NCI-H524 (cell line): ENCODE data around the gene MYOZ1.
"Not testable (repeated sequence)": the region's sequence is repeated elsewhere in the genome, so short reads cannot be mapped to it uniquely, and the experiment has no call there.

Experiments
- DNase-seq, 2 experiments: peaks; one replicate each; lab custom pipeline; 2025; lab: John Stamatoyannopoulos, UW

MYOZ1 gene

GRCh38 chr10:73647211-73647874, 6.1 kb upstream of the MYOZ1 start:
- peak; percentile 45 to 77 for DNase-seq

GRCh38 chr10:73646598-73647041, 5.3 kb upstream of the MYOZ1 start:
- DNase-seq, result no peak

DNA sequence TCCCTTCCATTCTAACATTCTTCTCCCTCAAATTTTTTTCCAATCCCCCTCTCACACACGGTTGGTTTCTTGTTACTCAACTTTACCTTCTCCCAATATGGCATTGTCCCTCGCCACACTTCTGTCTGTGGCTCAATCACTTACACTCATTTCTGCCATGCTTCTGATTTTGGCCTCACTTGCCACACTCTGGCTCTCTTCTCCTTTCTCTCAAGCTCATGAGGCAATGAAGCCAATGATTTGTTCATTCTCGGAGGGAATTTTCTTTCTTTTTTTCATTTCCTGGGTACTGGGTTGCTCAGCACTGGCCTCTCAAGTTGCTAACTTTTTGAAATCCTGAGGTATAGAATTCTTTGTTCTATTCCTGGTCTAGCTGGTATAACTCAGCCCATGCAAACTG, 4.0 kb upstream of the MYOZ1 start:
- DNase-seq, result no peak

DNA sequence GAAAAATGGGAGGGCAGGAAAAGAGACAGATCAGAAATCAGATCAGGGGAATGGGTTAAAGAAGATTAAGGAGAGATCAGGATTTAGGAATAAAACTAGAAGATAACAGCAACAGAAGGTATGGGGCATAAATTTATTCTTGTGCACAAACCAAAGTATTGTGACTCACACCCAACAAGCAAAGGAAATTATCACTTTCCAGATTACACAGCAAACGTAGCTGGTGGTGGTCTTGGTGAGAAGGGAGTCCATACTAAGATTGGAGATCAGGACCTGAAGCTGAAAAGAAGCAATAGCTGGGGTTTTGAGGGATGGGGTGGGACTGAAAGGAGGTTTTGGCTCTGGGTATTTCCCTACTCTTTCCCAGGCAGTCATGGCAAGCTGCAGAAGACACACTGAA, 3.5 kb upstream of the MYOZ1 start:
- DNase-seq, result no peak

- DNase-seq, result peak in 1 of 2 experiments; percentile 32
Observed at GRCh38 chr10:73644015-73644743, 2.9 kb upstream of the MYOZ1 start.

DNA sequence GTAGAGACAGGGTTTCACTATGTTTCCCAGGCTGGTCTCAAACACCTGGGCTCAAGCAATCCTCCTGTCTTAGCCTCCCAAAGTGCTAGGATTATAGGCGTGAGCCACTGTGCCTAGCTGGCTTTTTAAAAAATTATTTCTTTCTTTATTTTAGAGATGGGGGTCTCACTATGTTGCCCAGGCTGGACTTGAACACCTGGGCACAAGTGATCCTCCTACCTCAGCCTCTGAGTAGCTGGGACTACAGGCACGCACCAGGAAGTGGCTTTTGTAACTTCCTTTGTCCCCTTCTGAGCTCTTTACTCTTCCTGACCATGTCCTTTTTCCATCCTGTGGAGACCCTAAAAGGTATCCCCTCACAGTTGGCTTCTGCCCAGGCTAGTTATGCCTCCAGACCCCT, 2.1 kb upstream of the MYOZ1 start:
- DNase-seq, result no peak

DNA sequence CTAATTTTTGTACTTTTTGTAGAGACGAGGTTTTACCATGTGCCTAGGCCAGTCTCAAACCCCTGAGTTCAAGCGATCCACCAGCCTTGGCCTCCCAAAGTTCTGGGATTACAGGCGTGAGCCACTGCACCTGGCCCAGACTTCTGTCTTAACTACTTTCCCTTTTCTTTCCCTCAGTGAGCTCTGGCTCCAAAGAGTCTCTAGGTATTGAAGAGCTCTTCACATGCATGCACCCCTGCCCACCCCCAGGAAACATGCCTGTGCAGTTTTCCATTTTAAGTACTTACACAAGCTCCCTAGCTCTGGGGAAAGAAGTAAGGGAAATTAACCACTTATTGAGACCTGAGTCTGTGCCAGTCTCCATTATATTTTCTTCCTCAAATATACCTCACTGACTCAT, 2.0 kb downstream of the MYOZ1 start:
- no peak for DNase-seq

DNA sequence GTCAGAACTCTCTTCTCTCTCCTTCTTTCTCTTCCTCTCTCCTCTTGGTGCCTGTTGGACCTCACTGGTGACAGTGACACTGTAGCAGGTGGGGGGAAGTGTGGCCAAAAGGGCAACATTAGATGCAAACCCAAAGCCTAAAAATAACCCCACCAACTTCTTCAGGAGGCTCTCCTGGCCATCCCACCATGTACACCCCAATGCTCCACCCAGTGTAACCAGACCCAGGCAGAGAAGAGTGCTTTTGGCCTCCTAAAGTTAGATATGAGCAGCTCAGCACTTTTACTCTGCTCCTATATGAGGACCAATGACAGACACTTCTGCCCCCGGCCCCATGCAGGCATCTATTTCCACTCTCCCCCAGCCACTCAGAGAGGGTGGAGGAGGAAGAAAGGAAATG, 5.5 kb downstream of the MYOZ1 start:
- DNase-seq, result no peak

GRCh38 chr10:73634421-73634820, 6.9 kb downstream of the MYOZ1 start:
- DNase-seq, result peak in 1 of 2 experiments; percentile 3

DNA sequence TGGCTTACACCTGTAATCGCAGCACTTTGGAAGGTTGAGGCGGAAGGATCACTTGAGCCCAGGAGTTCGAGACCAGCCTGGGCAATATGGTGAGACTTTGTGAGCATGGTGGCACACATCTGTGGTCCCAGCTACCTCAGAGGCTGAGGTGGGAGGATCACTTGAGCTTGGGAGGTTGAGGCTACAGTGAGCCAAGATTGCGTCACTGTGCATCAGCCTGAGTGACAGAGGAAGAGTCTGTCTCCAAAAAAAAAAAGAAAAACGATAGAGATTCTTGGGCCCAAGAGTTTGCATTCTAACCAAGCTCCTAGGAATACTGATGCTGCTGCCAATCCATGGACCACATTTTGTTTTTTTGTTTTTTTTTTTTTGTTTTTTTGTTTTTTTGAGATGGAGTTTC, 12.1 kb downstream of the MYOZ1 start:
- DNase-seq, result no peak

DNA sequence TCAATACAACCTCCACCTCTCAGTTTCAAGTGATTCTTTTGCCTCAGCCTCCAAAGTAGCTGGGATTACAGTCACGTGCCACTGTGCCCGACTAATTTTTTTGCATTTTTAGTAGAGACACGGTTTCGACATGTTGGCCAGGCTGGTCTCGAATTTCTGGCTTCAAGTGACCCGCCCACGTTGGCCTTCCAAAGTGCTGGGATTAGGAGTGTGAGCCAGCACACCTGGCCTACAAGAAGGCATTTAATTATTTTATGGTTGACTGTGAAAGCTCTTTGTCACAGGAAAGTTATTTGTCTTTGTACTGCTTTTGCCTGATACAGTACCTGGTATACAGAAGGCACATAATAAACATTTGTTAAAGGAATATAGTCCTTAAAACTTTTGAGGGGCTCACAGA, 12.9 kb downstream of the MYOZ1 start:
- DNase-seq, result no peak

DNA sequence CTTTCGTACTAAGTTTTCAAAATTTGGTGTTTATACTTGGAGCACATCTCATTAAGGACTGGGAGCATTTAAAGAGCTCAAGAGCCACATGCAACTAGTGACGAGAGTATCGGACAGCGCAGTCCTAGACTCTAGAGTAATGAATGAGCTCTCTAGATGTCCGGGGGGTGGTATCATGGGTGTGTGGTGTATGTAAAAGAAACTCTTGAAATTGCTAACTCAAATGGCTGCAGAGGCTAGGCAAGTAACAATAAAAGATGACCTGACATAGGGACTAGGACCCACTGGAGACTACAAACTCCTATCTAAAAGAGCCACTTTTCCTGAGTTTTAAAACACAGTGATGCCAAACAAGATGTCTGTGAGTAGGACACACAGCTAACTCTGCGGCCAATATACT, 14.0 kb downstream of the MYOZ1 start:
- DNase-seq, result no peak

GRCh38 chr10:73625884-73626752, 15.2 kb downstream of the MYOZ1 start:
- DNase-seq, result peak; percentile 73 to 90

DNA sequence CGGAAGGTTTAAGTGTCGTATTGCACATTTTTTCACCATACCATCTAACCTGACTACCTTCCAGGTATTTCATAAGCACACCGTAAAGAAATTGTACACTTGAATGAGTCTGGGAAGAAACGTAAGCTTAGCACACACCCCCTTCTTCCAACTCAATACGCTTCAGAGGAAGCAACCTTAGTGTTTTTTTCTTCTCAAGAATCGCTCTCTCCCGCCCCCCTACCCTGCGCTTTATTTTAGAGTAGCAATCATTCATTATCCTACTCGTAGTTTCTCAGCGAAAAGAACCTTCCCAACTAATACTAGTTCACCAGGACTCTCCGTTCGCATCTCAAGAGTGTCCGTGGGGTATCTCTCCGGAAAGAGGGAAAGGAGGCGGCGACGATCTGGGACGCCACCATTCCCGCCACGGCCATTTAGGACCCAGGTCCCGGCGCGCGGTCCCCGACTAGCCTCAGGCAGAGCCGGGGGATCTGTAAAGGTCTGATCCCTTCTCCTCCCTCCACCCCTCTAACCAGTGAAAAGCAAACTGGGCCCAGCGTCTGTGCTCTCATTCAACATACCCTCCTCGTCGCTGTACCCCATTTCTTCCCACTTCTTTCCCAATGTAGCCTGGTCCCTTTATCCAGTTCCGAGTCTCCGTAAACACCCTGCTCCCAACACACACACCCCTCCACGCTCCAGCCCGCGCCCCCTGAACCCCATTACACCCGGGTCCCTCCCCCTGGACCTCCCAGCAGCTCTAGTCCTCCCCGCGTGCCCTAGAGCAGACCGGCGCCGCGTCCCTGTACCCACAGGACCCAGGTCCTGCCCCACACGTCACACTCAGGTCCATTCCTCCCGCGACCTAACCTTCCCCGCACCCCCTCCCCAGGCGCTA, 16.0 kb downstream of the MYOZ1 start:
- peak in 1 of 2 experiments; percentile 25 for DNase-seq

DNA sequence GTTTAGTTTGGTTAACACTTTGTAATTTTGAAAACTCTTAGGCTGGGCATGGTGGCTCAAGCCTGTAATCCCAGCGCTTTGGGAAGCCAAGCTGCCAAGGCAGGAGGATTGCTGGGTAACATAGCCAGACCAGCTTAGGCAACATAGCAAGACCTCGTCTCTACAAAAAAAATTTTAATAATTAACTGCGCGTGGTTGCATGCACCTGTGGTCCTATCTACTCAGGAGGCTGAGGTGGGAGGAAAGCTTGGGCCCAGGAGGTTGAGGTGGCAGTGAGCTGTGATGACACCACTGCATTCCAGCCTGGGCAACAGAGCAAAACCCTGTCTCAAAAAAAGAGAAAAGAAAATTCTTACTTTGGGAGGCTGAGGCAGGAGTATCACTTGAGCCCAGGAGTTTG, 18.2 kb downstream of the MYOZ1 start:
- no peak for DNase-seq

DNA sequence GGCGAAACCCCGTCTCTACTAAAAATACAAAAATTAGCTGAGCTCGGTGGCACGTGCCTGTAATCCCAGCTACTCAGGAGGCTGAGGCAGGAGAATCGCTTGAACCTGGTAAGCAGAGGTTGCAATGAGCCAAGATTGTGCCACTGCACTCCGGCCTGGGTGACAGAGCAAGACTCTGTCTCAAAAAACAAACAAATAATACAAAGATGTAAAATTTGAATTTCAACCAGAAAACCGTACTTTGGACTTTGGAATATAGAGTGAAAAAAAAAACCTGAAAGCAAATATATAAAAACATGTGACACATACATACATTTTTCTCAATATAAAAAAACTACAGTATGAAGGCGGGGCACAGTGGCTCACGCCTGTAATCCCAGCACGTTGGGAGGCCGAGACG, 20.3 kb downstream of the MYOZ1 start:
- DNase-seq, result not testable (repeated sequence)

DNA sequence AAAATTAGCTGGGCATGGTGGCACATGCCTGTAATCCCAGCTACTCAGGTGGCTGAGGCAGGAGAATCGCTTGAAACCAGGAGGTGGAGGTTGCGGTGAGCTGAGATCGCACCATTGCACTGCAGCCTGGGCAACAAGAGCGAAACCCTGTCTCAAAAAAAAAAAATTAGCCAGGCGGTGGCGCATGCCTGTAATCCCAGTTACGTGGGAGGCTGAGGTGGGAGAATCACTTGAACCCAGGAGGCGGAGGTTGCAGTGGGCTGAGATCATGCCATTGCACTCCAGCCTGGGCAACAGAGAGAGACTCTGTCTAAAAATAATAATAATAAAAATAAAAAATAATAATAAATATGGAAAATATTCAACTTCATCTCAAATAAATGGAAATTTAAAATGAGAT, 24.1 kb downstream of the MYOZ1 start:
- DNase-seq, result not testable (repeated sequence)

- DNase-seq, result no peak
Observed at GRCh38 chr10:73614720-73615119, 26.6 kb downstream of the MYOZ1 start.

DNA sequence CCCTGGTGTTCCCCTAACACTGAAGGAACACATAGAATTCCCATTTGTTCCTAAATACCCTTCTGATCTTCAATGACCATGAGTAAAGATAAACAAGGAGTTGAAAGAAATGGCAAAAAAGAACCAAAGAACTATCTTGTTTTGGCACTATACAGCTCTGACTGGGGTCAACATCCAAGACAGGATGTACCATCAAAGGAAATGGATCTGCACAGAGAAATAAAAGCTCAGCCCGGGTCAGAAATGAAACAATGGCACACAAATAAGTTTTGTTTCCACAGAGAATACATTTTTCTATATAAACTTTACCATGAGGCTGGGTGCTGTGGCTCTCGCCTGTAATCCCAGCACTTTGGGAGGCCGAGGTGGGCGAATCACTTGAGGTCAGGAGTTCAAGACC, 32.2 kb downstream of the MYOZ1 start:
- DNase-seq, result no peak

GRCh38 chr10:73601486-73601921, 39.8 kb downstream of the MYOZ1 start:
- no peak for DNase-seq

DNA sequence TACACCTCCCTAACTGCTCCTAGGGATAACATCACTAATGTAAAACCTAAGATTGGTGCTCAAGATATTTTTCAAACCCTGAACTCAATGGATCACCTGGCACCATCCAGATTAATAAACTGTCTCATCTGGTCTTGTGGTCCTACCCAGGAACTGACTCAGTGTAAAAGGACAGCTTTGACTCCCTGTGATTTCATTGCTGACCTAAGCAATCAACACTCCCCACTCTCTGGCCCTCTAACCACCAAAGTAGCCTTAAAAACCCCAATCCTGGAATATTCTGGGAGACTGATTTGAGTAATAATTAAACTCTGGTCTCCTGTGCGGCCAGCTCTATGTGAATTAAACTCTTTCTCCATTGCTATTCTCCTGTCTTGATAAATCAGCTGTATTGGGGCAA, 43.9 kb downstream of the MYOZ1 start:
- DNase-seq, result no peak

- DNase-seq, result no peak
Observed at GRCh38 chr10:73593812-73594211, 47.5 kb downstream of the MYOZ1 start.
